GM23338 (cell line): ENCODE results near the gene AP3B2. TPM values are rescaled to one million over a fixed set of nuclear protein-coding genes. Genes with fewer than 3 reads are reported as not detected.

Experiments
- ATAC-seq: fragments of 200-7000 bp; cut with Tn5 transposase; 3 replicates; pipeline ENCODE4 v1.9.1; 2020
- DNase-seq: peaks from one replicate; pipeline ENCODE4 v3.0.0-alpha.2; 2015; ENCODE audit warnings: low spot score
- H2AFZ ChIP-seq: fragments of 200-600 bp; sonication (generic); 2 replicates; pipeline ENCODE4 v1.8.0; 2016; ENCODE audit warnings: antibody characterized with exemption, mild to moderate bottlenecking, moderate library complexity
- H3F3A ChIP-seq: fragments of 200-600 bp; sonication (generic); replicated peaks from 2 replicates; pipeline ENCODE4 v1.8.0; 2017; ENCODE audit warnings: antibody characterized with exemption, mixed run types, low read depth
- H3K27ac ChIP-seq: fragments of 200-600 bp; sonication (generic); 2 replicates; pipeline ENCODE4 v1.6.1; 2016; ENCODE audit warnings: low read depth
- H3K27me3 ChIP-seq: fragments of 200-600 bp; sonication (generic); 2 replicates; pipeline ENCODE4 v1.8.0; 2016; ENCODE audit warnings: mild to moderate bottlenecking, mixed run types, moderate library complexity; ENCODE audit not compliant: insufficient read depth
- H3K36me3 ChIP-seq: fragments of 200-600 bp; sonication (generic); 2 replicates; pipeline ENCODE4 v1.8.0; 2016; ENCODE audit warnings: mild to moderate bottlenecking; ENCODE audit not compliant: insufficient read depth
- H3K4me1 ChIP-seq: fragments of 200-600 bp; sonication (generic); 2 replicates; pipeline ENCODE4 v1.8.0; 2016; ENCODE audit warnings: mild to moderate bottlenecking, moderate library complexity; ENCODE audit not compliant: insufficient read depth
- H3K4me2 ChIP-seq: fragments of 200-600 bp; sonication (generic); 2 replicates; pipeline ENCODE4 v1.7.1; 2017; ENCODE audit warnings: mixed run types
- H3K4me3 ChIP-seq: fragments of 200-600 bp; sonication (generic); 2 replicates; pipeline ENCODE4 v1.6.1; 2016; ENCODE audit warnings: mixed run types
- H3K79me2 ChIP-seq: fragments of 200-600 bp; sonication (generic); replicated peaks from 2 replicates; pipeline ENCODE4 v1.8.0; 2017; ENCODE audit warnings: mild to moderate bottlenecking; ENCODE audit not compliant: insufficient read depth
- H3K9me2 ChIP-seq: fragments of 200-600 bp; sonication (generic); 2 replicates; pipeline ENCODE4 v1.8.0; 2017; ENCODE audit not compliant: insufficient read depth
- H4K20me1 ChIP-seq: fragments of 200-600 bp; sonication (generic); replicated peaks from 2 replicates; pipeline ENCODE4 v1.8.0; 2017; ENCODE audit warnings: mild to moderate bottlenecking; ENCODE audit not compliant: insufficient read depth
- H3K27ac Mint-ChIP-seq: 2 replicates; pipeline ENCODE4 v1.8.0; 2020; ENCODE audit warnings: inconsistent platforms, mild to moderate bottlenecking, moderate library complexity, mixed read lengths
- H3K27me3 Mint-ChIP-seq: 3 replicates; pipeline ENCODE4 v1.8.0; 2022; ENCODE audit warnings: low read depth, mild to moderate bottlenecking, moderate library complexity, mixed read lengths, inconsistent platforms; ENCODE audit not compliant: insufficient read depth, poor library complexity
- H3K36me3 Mint-ChIP-seq: 3 replicates; pipeline ENCODE4 v1.8.0; 2021; ENCODE audit warnings: low read depth, mild to moderate bottlenecking, inconsistent platforms, moderate library complexity, mixed read lengths
- H3K4me1 Mint-ChIP-seq: 3 replicates; pipeline ENCODE4 v1.8.0; 2020; ENCODE audit warnings: mild to moderate bottlenecking, inconsistent platforms, mixed read lengths
- H3K4me3 Mint-ChIP-seq: 3 replicates; pipeline ENCODE4 v1.8.0; 2021; ENCODE audit warnings: moderate library complexity, mild to moderate bottlenecking, inconsistent platforms, mixed read lengths
- H3K9me3 Mint-ChIP-seq: 3 replicates; pipeline ENCODE4 v1.8.0; 2020; ENCODE audit warnings: moderate library complexity, mild to moderate bottlenecking, inconsistent platforms, mixed read lengths
- CREB1 ChIP-seq: fragments of 250-450 bp; sonication (Bioruptor Pico); IDR thresholded peaks from 2 replicates; pipeline ENCODE4 v1.5.0; 2020; ENCODE audit warnings: low read depth, mild to moderate bottlenecking, moderate library complexity
- EZH2phosphoT487 ChIP-seq: fragments of 200-600 bp; sonication (generic); IDR thresholded peaks from one replicate; pipeline ENCODE4 v1.8.1; 2018; ENCODE audit warnings: antibody characterized with exemption; ENCODE audit not compliant: unreplicated experiment
- JUNB ChIP-seq: IDR thresholded peaks from one replicate; pipeline ENCODE4 v1.6.1; 2016; ENCODE audit warnings: antibody characterized with exemption; ENCODE audit not compliant: unreplicated experiment
- POLR2AphosphoS5 ChIP-seq: IDR thresholded peaks from 2 replicates; pipeline ENCODE4 v1.6.1; 2016; ENCODE audit warnings: antibody characterized with exemption, low read depth
- STAT1 ChIP-seq: IDR thresholded peaks from one replicate; pipeline ENCODE4 v1.6.1; 2016; ENCODE audit warnings: antibody characterized with exemption; ENCODE audit not compliant: unreplicated experiment
- ZNF114 ChIP-seq: fragments of 250-450 bp; sonication (Bioruptor Pico); IDR thresholded peaks from 2 replicates; pipeline ENCODE4 v1.5.0; 2020; ENCODE audit warnings: mild to moderate bottlenecking, moderate library complexity
- ZNF331 ChIP-seq: fragments of 250-450 bp; sonication (Bioruptor Pico); IDR thresholded peaks from 2 replicates; pipeline ENCODE4 v1.5.0; 2020; ENCODE audit warnings: low read depth, mild to moderate bottlenecking, moderate library complexity
- polyA plus RNA-seq: library from polyadenylated mRNA; unstranded; fragments of >200 nt; fragmentation: Nextera tagmentation; extraction: Ambion mirVana; gene quantifications from 2 replicates; pipeline ENCODE4 v1.2.1, GENCODE V29; 2016
- total RNA-seq: library from RNA; depleted of rRNA; stranded (reverse); fragments of >200 nt; shearing (Covaris generic); gene quantifications from 2 replicates; pipeline ENCODE4 v1.2.3, GENCODE V29; 2014
- TF ChIP-seq, protein P1 (sequence below): IDR thresholded peaks from one replicate; pipeline ENCODE4 v1.6.1; 2018; ENCODE audit warnings: antibody characterized with exemption; ENCODE audit not compliant: unreplicated experiment
- TF ChIP-seq, protein P2 (sequence below), 2 experiments: fragments of 200-600 bp in 1 of 2; sonication (generic) in 1 of 2; conservative IDR thresholded peaks; 2 replicates each; pipeline versions ENCODE4 v1.5.1 to v1.6.1; 2016 to 2017; ENCODE audit warnings: antibody characterized with exemption in 2 of 2, low read depth in 2 of 2, mild to moderate bottlenecking in 2 of 2, moderate library complexity in 1 of 2

Gene AP3B2
- total and polyA plus RNA-seq, 2 experiments from 2014 or later = 9.5 to 19.2 TPM

DNA sequence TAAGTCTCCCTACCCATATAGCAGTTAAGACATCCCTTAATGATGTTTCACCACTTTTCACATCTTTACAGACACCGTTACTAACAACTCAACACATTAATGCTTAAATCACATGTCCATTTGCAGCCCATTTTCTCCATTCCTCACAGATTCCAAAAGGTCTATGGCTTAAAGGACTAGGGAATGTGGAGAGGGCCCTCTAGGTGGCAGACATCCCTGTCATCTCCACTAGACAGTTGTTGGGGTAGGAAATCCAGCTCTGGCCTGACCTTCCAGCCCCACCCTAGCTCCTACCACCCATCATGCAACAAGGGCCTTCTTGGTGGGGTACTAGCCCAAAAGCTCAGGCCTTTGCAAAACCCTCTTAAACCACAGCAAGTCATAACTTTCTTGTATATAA, 87.7 kb downstream of the AP3B2 start:
- DNase-seq = peak; percentile 45
- no peaks in the 10 kb centered on the region for H3K27me3 ChIP-seq

GRCh38 chr15:82613747-82614146, 95.9 kb downstream of the AP3B2 start:
- Histone ChIP-seq H4K20me1 (no peaks in the 10 kb centered on the region), H3K9me2 (no peaks in the 10 kb centered on the region), H3K27me3 (no peaks in the 10 kb centered on the region), H2AFZ (no peak overlapping the region), H3K36me3 (no peaks in the 10 kb centered on the region), H3K4me1 (no peaks in the 10 kb centered on the region), H3K4me2 (no peak overlapping the region), H3K4me3 (no peak overlapping the region), H3F3A (no peaks in the 10 kb centered on the region), H3K79me2 (no peaks in the 10 kb centered on the region), H3K27ac (no peak overlapping the region)
- Mint-ChIP-seq H3K9me3 (no peaks in the 10 kb centered on the region), H3K4me3 (no peak overlapping the region), H3K36me3 (no peaks in the 10 kb centered on the region), H3K4me1 (no peaks in the 10 kb centered on the region), H3K27ac (no peak overlapping the region), H3K27me3 (peaks cover 3% of the 10 kb centered on the region)
- DNase-seq = peak; percentile 2
- no peak; the same call in 1 of the 3 replicates for ATAC-seq
- TF ChIP-seq, protein P1, sequence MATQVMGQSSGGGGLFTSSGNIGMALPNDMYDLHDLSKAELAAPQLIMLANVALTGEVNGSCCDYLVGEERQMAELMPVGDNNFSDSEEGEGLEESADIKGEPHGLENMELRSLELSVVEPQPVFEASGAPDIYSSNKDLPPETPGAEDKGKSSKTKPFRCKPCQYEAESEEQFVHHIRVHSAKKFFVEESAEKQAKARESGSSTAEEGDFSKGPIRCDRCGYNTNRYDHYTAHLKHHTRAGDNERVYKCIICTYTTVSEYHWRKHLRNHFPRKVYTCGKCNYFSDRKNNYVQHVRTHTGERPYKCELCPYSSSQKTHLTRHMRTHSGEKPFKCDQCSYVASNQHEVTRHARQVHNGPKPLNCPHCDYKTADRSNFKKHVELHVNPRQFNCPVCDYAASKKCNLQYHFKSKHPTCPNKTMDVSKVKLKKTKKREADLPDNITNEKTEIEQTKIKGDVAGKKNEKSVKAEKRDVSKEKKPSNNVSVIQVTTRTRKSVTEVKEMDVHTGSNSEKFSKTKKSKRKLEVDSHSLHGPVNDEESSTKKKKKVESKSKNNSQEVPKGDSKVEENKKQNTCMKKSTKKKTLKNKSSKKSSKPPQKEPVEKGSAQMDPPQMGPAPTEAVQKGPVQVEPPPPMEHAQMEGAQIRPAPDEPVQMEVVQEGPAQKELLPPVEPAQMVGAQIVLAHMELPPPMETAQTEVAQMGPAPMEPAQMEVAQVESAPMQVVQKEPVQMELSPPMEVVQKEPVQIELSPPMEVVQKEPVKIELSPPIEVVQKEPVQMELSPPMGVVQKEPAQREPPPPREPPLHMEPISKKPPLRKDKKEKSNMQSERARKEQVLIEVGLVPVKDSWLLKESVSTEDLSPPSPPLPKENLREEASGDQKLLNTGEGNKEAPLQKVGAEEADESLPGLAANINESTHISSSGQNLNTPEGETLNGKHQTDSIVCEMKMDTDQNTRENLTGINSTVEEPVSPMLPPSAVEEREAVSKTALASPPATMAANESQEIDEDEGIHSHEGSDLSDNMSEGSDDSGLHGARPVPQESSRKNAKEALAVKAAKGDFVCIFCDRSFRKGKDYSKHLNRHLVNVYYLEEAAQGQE = no peak
- TF ChIP-seq, protein P2, sequence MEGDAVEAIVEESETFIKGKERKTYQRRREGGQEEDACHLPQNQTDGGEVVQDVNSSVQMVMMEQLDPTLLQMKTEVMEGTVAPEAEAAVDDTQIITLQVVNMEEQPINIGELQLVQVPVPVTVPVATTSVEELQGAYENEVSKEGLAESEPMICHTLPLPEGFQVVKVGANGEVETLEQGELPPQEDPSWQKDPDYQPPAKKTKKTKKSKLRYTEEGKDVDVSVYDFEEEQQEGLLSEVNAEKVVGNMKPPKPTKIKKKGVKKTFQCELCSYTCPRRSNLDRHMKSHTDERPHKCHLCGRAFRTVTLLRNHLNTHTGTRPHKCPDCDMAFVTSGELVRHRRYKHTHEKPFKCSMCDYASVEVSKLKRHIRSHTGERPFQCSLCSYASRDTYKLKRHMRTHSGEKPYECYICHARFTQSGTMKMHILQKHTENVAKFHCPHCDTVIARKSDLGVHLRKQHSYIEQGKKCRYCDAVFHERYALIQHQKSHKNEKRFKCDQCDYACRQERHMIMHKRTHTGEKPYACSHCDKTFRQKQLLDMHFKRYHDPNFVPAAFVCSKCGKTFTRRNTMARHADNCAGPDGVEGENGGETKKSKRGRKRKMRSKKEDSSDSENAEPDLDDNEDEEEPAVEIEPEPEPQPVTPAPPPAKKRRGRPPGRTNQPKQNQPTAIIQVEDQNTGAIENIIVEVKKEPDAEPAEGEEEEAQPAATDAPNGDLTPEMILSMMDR (conservative IDR thresholded peaks at IDR 0.05; ENCODE audit: low read depth in 2 of 2) = no peak
- TF ChIP-seq ZNF114 (CRISPR knock-in tag) (no peak), STAT1 (no peak), EZH2phosphoT487 (no peak), POLR2AphosphoS5 (no peak), JUNB (no peak)

More for the DNA sequence above, 87.7 kb downstream of the AP3B2 start:
- Histone ChIP-seq H3K9me2 (no peaks in the 10 kb centered on the region), H4K20me1 (no peaks in the 10 kb centered on the region), H3K36me3 (no peaks in the 10 kb centered on the region), H3K79me2 (no peaks in the 10 kb centered on the region), H3K27ac (no peak overlapping the region), H3F3A (no peaks in the 10 kb centered on the region), H2AFZ (no peak overlapping the region), H3K4me2 (no peak overlapping the region), H3K4me3 (no peak overlapping the region), H3K4me1 (no peaks in the 10 kb centered on the region)
- no peak overlapping the region for H3K4me3 Mint-ChIP-seq
- peak; percentile 88 for ATAC-seq
- H3K9me3 Mint-ChIP-seq = no peaks in the 10 kb centered on the region
- TF ChIP-seq, protein P2 (conservative IDR thresholded peaks at IDR 0.05; ENCODE audit: low read depth in 2 of 2) = peak; percentile 52 to 66
- TF ChIP-seq ZNF331 (CRISPR knock-in tag) (no peak), CREB1 (CRISPR knock-in tag) (no peak)
- no peak overlapping the region for H3K27ac Mint-ChIP-seq
- H3K27me3 Mint-ChIP-seq = peaks cover 2% of the 10 kb centered on the region
- no peaks in the 10 kb centered on the region for H3K36me3 Mint-ChIP-seq
- no peaks in the 10 kb centered on the region for H3K4me1 Mint-ChIP-seq
